ENCODE data around the gene LPP. TPM values are rescaled to one million over a fixed set of nuclear protein-coding genes. Genes with fewer than 3 reads are reported as not detected.

Gene LPP
- total RNA-seq, 1 donor from 2014 or later = 93.9 TPM

- H3K4me3 ChIP-seq (ENCODE audit: low read depth, low read length) = no peak overlapping the region
- no peak for TF ChIP-seq CTCF (conservative IDR thresholded peaks at IDR 0.05; ENCODE audit: low read depth, low read length)
- no peak for DNase-seq (ENCODE audit: low read depth)
Measured at GRCh38 chr3:188822411-188822810, 668.5 kb downstream of the LPP start.

- DNase-seq (ENCODE audit: low read depth) = no peak
- TF ChIP-seq CTCF (conservative IDR thresholded peaks at IDR 0.05; ENCODE audit: low read depth, low read length) = no peak
- no peak overlapping the region for H3K4me3 ChIP-seq (ENCODE audit: low read depth, low read length)
Measured at GRCh38 chr3:188824566-188824965, 670.6 kb downstream of the LPP start.

GRCh38 chr3:188825901-188826300, 671.9 kb downstream of the LPP start:
- DNase-seq (ENCODE audit: low read depth) = no peak
- no peak for TF ChIP-seq CTCF (conservative IDR thresholded peaks at IDR 0.05; ENCODE audit: low read depth, low read length)
- no peak overlapping the region for H3K4me3 ChIP-seq (ENCODE audit: low read depth, low read length)

GRCh38 chr3:188826574-188826973, 672.6 kb downstream of the LPP start:
- no peak overlapping the region for H3K4me3 ChIP-seq (ENCODE audit: low read depth, low read length)
- DNase-seq (ENCODE audit: low read depth) = no peak
- no peak for TF ChIP-seq CTCF (conservative IDR thresholded peaks at IDR 0.05; ENCODE audit: low read depth, low read length)

- no peak overlapping the region for H3K4me3 ChIP-seq (ENCODE audit: low read depth, low read length)
- TF ChIP-seq CTCF (conservative IDR thresholded peaks at IDR 0.05; ENCODE audit: low read depth, low read length) = no peak
Measured at GRCh38 chr3:188827103-188827502, 673.1 kb downstream of the LPP start.

GRCh38 chr3:188827576-188827975, 673.6 kb downstream of the LPP start:
- DNase-seq (ENCODE audit: low read depth) = no peak

More at GRCh38 chr3:188827103-188827502, 673.1 kb downstream of the LPP start:
- no peak for DNase-seq (ENCODE audit: low read depth)

More at GRCh38 chr3:188827576-188827975, 673.6 kb downstream of the LPP start:
- no peak for TF ChIP-seq CTCF (conservative IDR thresholded peaks at IDR 0.05; ENCODE audit: low read depth, low read length)
- no peak overlapping the region for H3K4me3 ChIP-seq (ENCODE audit: low read depth, low read length)
